GM12872 (cell line): Measurements from ENCODE around the gene PDE4B.

Experiments used
- CTCF ChIP-seq: IDR thresholded peaks from 3 replicates; pipeline ENCODE4 v1.5.1; 2011; ENCODE audit warnings: low read depth, mild to moderate bottlenecking, low read length, moderate library complexity; ENCODE audit not compliant: insufficient read depth

Gene PDE4B

GRCh38 chr1:66206563-66207144, 414.0 kb downstream of the PDE4B start:
- TF ChIP-seq CTCF, result no peak

- TF ChIP-seq CTCF, result no peak
These were observed 414.8 kb downstream of the PDE4B start for GRCh38 chr1:66207484-66207883.

GRCh38 chr1:66208632-66209031, 415.9 kb downstream of the PDE4B start:
- no peak for TF ChIP-seq CTCF

GRCh38 chr1:66210635-66211244, 418.0 kb downstream of the PDE4B start:
- no peak for TF ChIP-seq CTCF

- no peak for TF ChIP-seq CTCF
These were observed 418.8 kb downstream of the PDE4B start for GRCh38 chr1:66211521-66211920.

GRCh38 chr1:66213491-66213890, 420.8 kb downstream of the PDE4B start:
- TF ChIP-seq CTCF, result no peak

GRCh38 chr1:66214901-66215300, 422.2 kb downstream of the PDE4B start:
- no peak for TF ChIP-seq CTCF
